Smooth muscle cell (in vitro differentiated cells): ENCODE results near the gene SIRT2. TPM values are rescaled to one million over a fixed set of nuclear protein-coding genes. Genes with fewer than 3 reads are reported as not detected.

Source experiments
- DNase-seq: peaks from one replicate; lab custom pipeline; 2025; ENCODE audit not compliant: unreplicated experiment; lab: John Stamatoyannopoulos, UW
- H2AFZ ChIP-seq: fragments of 200-600 bp; sonication (generic); 2 replicates; pipeline ENCODE4 v1.6.0; 2016; ENCODE audit warnings: antibody characterized with exemption, low read depth, mild to moderate bottlenecking
- H3F3A ChIP-seq: fragments of 200-600 bp; sonication (generic); 2 replicates; pipeline ENCODE4 v1.6.0; 2017; ENCODE audit warnings: antibody characterized with exemption, low read depth
- H3K27ac ChIP-seq: fragments of 200-600 bp; sonication (generic); 2 replicates; pipeline ENCODE4 v1.5.1; 2016; ENCODE audit warnings: low read depth, mild to moderate bottlenecking
- H3K27me3 ChIP-seq: fragments of 200-600 bp; sonication (generic); 2 replicates; pipeline ENCODE4 v1.6.1; 2016; ENCODE audit warnings: low read depth, mild to moderate bottlenecking
- H3K36me3 ChIP-seq: fragments of 200-600 bp; sonication (generic); 2 replicates; pipeline ENCODE4 v1.5.1; 2016; ENCODE audit warnings: low read depth
- H3K4me1 ChIP-seq: fragments of 200-600 bp; sonication (generic); 2 replicates; pipeline ENCODE4 v1.5.1; 2016; ENCODE audit warnings: low read depth
- H3K4me2 ChIP-seq: fragments of 200-600 bp; sonication (generic); 2 replicates; pipeline ENCODE4 v1.6.0; 2016; ENCODE audit warnings: mild to moderate bottlenecking
- H3K4me3 ChIP-seq: fragments of 200-600 bp; sonication (generic); 2 replicates; pipeline ENCODE4 v1.5.1; 2016; ENCODE audit warnings: mild to moderate bottlenecking
- H3K79me2 ChIP-seq: fragments of 200-600 bp; sonication (generic); 2 replicates; pipeline ENCODE4 v1.6.0; 2016; ENCODE audit warnings: low read depth, mild to moderate bottlenecking
- H3K9ac ChIP-seq: fragments of 200-600 bp; sonication (generic); 2 replicates; pipeline ENCODE4 v1.6.0; 2016; ENCODE audit warnings: low read depth
- H3K9me3 ChIP-seq: fragments of 200-600 bp; sonication (generic); replicated peaks from 2 replicates; pipeline ENCODE4 v1.5.1; 2016; ENCODE audit warnings: low read depth
- H4K20me1 ChIP-seq: fragments of 200-600 bp; sonication (generic); 2 replicates; pipeline ENCODE4 v1.6.0; 2016; ENCODE audit warnings: low read depth
- WGBS: methylation state at CpG from one replicate; pipeline ENCODE4 v1.1.7; 2016; ENCODE audit warnings: low lambda C conversion rate; 5-methylcytosine and 5-hydroxymethylcytosine counted together
- polyA plus RNA-seq: library from polyadenylated mRNA; unstranded; fragments of >200 nt; fragmentation: Nextera tagmentation; extraction: Ambion mirVana; gene quantifications from 2 replicates; pipeline ENCODE4 v1.2.1, GENCODE V29; 2016
- total RNA-seq: library from RNA; depleted of rRNA; stranded (reverse); fragments of >200 nt; gene quantifications from 2 replicates; pipeline ENCODE4 v1.2.3, GENCODE V29; 2014
- TF ChIP-seq, protein P1 (sequence below): fragments of 200-600 bp; sonication (generic); IDR thresholded peaks from 2 replicates; pipeline ENCODE4 v1.5.1; 2017; ENCODE audit warnings: borderline replicate concordance, mild to moderate bottlenecking, antibody characterized with exemption; ENCODE audit not compliant: insufficient read depth, poor library complexity, severe bottlenecking

Gene SIRT2
- total and polyA plus RNA-seq, 2 experiments from 2014 or later = 30.7 to 48.4 TPM

DNA sequence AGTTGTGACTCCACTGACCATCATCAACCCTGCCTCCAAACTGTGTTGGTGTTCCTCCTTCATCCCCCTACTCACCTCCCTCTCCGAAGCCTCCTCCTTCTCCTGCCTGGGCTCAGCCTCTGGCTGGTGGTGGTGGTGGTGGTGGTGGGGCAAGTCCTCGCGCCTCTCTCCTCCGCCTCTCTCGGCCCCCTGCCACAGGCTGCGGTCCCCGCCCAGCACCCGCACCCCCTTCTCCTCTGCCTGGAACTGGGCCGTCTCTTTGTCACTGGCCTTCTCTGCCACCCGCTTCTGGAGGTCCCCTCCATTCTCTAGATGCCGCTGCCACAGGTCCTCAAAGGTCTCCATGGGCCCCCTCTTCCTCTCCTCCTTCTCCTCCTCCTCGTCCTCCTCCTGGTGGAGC is 11.1 kb upstream of the SIRT2 start:
- TF ChIP-seq, protein P1, sequence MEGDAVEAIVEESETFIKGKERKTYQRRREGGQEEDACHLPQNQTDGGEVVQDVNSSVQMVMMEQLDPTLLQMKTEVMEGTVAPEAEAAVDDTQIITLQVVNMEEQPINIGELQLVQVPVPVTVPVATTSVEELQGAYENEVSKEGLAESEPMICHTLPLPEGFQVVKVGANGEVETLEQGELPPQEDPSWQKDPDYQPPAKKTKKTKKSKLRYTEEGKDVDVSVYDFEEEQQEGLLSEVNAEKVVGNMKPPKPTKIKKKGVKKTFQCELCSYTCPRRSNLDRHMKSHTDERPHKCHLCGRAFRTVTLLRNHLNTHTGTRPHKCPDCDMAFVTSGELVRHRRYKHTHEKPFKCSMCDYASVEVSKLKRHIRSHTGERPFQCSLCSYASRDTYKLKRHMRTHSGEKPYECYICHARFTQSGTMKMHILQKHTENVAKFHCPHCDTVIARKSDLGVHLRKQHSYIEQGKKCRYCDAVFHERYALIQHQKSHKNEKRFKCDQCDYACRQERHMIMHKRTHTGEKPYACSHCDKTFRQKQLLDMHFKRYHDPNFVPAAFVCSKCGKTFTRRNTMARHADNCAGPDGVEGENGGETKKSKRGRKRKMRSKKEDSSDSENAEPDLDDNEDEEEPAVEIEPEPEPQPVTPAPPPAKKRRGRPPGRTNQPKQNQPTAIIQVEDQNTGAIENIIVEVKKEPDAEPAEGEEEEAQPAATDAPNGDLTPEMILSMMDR = no peak
- DNase-seq = no peak
- WGBS = 97% methylated on average over 9 of the region's 12 CpGs
- Histone ChIP-seq H3K4me1 (no peaks in the 10 kb centered on the region), H3K27me3 (no peaks in the 10 kb centered on the region), H3K9ac (no peak overlapping the region), H3K36me3 (no peaks in the 10 kb centered on the region), H3K27ac (no peak overlapping the region), H2AFZ (no peak overlapping the region), H3K4me2 (no peak overlapping the region), H4K20me1 (no peaks in the 10 kb centered on the region), H3K79me2 (no peaks in the 10 kb centered on the region), H3F3A (no peaks in the 10 kb centered on the region), H3K9me3 (no peaks in the 10 kb centered on the region), H3K4me3 (no peak overlapping the region)

DNA sequence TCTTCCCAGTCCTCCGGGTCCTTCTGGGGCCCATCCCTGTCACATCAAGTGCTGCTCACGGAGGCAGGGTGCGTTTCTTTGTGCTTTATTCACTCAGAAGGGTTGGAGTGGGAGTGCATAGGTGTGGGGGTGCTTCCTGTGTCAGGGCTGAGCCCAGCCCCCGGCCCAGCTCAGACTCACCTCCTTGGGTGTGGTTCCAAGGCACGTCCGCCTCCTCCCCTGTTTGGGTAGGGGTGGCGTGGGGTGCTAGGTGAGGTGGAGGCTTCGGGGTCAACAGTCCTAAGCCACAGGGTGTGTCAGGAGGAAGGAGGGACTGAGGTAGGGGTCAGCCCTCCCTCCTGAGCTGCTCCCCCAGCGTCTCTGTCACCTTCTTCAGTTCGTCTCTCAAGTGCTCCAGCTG is 9.5 kb upstream of the SIRT2 start:
- Histone ChIP-seq H3K9ac (no peak overlapping the region), H3K27ac (no peak overlapping the region), H3K36me3 (no peaks in the 10 kb centered on the region), H3K9me3 (no peaks in the 10 kb centered on the region), H3K27me3 (no peaks in the 10 kb centered on the region), H4K20me1 (no peaks in the 10 kb centered on the region), H3K4me1 (no peaks in the 10 kb centered on the region), H3K4me2 (no peak overlapping the region), H3F3A (no peaks in the 10 kb centered on the region), H3K4me3 (no peak overlapping the region), H2AFZ (no peak overlapping the region), H3K79me2 (no peaks in the 10 kb centered on the region)
- 92% methylated on average over 9 of the region's 10 CpGs for WGBS
- TF ChIP-seq, protein P1 = no peak
- no peak for DNase-seq

DNA sequence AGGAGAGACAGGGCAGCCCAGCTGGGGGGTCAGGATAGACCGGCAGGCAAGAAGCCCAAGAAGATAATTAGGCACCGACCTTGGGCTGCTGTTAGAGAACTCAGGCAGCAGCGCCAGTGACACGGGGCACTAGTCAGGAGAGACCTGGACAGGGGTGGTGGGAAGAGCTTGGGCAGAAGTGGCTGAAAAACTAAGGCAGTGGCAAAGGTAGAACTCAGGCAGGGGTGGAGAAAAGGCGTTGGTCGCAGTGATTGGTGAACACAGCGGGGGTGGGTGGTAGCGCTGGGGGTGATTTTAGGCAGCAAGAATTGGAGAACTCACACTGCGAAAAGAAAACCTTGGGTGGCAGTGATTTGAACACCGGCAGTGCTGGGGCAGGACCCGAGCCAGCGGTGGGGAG is 8.3 kb upstream of the SIRT2 start:
- Histone ChIP-seq H3K9me3 (no peaks in the 10 kb centered on the region), H3K27ac (no peak overlapping the region), H3K4me3 (no peak overlapping the region), H4K20me1 (no peaks in the 10 kb centered on the region), H3K79me2 (no peaks in the 10 kb centered on the region), H3F3A (no peaks in the 10 kb centered on the region), H3K4me2 (no peak overlapping the region), H3K27me3 (no peaks in the 10 kb centered on the region), H3K36me3 (no peaks in the 10 kb centered on the region), H3K9ac (no peak overlapping the region), H2AFZ (no peak overlapping the region), H3K4me1 (no peaks in the 10 kb centered on the region)
- no peak for DNase-seq
- TF ChIP-seq, protein P1 = no peak
- 100% methylated on average over 12 of the region's 12 CpGs for WGBS

DNA sequence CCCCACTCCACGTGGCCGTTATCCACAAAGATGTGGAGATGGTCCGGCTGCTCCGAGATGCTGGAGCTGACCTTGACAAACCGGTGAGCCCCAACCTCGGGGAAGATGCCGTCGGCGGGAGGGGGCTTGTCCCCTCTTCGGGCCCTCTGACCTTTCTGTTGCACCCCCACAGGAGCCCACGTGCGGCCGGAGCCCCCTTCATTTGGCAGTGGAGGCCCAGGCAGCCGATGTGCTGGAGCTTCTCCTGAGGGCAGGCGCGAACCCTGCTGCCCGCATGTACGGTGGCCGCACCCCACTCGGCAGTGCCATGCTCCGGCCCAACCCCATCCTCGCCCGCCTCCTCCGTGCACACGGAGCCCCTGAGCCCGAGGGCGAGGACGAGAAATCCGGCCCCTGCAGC is 7.8 kb upstream of the SIRT2 start:
- no peaks in the 10 kb centered on the region for H3K4me1 ChIP-seq
- H3K9me3 ChIP-seq = no peaks in the 10 kb centered on the region
- WGBS = 98% methylated on average over 29 of the region's 29 CpGs

More for the DNA sequence above, 7.8 kb upstream of the SIRT2 start:
- Histone ChIP-seq H3K36me3 (no peaks in the 10 kb centered on the region), H3K79me2 (no peaks in the 10 kb centered on the region), H2AFZ (no peak overlapping the region), H3K27ac (no peak overlapping the region), H3K9ac (no peak overlapping the region), H3K4me2 (no peak overlapping the region), H3K4me3 (no peak overlapping the region), H4K20me1 (no peaks in the 10 kb centered on the region), H3F3A (no peaks in the 10 kb centered on the region), H3K27me3 (no peaks in the 10 kb centered on the region)
- TF ChIP-seq, protein P1 = no peak
- DNase-seq = no peak
